Measurements from ENCODE around the gene ARL15.

ARL15 gene

GRCh38 chr5:54294097-54294667, 16.2 kb downstream of the ARL15 start:
- TF ChIP-seq, protein P1, sequence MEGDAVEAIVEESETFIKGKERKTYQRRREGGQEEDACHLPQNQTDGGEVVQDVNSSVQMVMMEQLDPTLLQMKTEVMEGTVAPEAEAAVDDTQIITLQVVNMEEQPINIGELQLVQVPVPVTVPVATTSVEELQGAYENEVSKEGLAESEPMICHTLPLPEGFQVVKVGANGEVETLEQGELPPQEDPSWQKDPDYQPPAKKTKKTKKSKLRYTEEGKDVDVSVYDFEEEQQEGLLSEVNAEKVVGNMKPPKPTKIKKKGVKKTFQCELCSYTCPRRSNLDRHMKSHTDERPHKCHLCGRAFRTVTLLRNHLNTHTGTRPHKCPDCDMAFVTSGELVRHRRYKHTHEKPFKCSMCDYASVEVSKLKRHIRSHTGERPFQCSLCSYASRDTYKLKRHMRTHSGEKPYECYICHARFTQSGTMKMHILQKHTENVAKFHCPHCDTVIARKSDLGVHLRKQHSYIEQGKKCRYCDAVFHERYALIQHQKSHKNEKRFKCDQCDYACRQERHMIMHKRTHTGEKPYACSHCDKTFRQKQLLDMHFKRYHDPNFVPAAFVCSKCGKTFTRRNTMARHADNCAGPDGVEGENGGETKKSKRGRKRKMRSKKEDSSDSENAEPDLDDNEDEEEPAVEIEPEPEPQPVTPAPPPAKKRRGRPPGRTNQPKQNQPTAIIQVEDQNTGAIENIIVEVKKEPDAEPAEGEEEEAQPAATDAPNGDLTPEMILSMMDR (IDR thresholded peaks at IDR 0.05; ENCODE audit: low read depth, low read length), result no peak
- Histone ChIP-seq H3K9me3 (no peaks in the 10 kb centered on the region), H3K4me3 (ENCODE audit: low read depth, low read length) (no peak overlapping the region), H3K4me1 (no peaks in the 10 kb centered on the region), H3K36me3 (no peaks in the 10 kb centered on the region), H3K27me3 (peaks cover 3% of the 10 kb centered on the region; the same call in 1 of the 2 replicates)
- no peak for DNase-seq

GRCh38 chr5:54292866-54293265, 17.5 kb downstream of the ARL15 start:
- peaks cover 3% of the 10 kb centered on the region; the same call in 1 of the 2 replicates for H3K27me3 ChIP-seq

GRCh38 chr5:54291498-54291897, 18.9 kb downstream of the ARL15 start:
- Histone ChIP-seq H3K27me3 (peaks cover 3% of the 10 kb centered on the region; the same call in 1 of the 2 replicates), H3K4me3 (ENCODE audit: low read depth, low read length) (no peak overlapping the region), H3K9me3 (no peaks in the 10 kb centered on the region), H3K36me3 (no peaks in the 10 kb centered on the region), H3K4me1 (no peaks in the 10 kb centered on the region)
- TF ChIP-seq, protein P1 (IDR thresholded peaks at IDR 0.05; ENCODE audit: low read depth, low read length), result no peak
- DNase-seq, result no peak

More at GRCh38 chr5:54292866-54293265, 17.5 kb downstream of the ARL15 start:
- Histone ChIP-seq H3K4me1 (no peaks in the 10 kb centered on the region), H3K36me3 (no peaks in the 10 kb centered on the region), H3K9me3 (no peaks in the 10 kb centered on the region), H3K4me3 (ENCODE audit: low read depth, low read length) (no peak overlapping the region)
- DNase-seq, result no peak
- TF ChIP-seq, protein P1 (IDR thresholded peaks at IDR 0.05; ENCODE audit: low read depth, low read length), result no peak

DNA sequence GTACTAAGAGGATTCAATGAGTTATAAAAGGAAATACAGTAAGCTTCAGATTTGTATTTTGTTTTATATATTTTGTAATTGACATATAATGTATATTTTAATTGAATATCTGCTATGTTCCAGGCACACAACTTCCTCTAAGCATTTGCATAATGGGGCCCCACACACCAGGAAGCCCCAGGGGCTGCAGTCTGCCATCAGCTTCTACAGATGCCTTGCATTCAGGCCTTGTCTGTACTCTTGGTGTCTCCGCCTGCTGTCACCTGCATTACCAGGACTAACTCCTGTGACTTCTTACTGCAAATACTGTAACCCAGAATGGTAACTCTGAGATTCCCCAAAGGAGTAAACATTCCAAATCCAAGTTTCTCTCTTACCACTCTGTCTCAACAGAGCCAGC, 20.6 kb downstream of the ARL15 start:
- Histone ChIP-seq H3K27me3 (peaks cover 3% of the 10 kb centered on the region; the same call in 1 of the 2 replicates), H3K9me3 (no peaks in the 10 kb centered on the region), H3K4me3 (ENCODE audit: low read depth, low read length) (no peak overlapping the region), H3K36me3 (no peaks in the 10 kb centered on the region), H3K4me1 (no peaks in the 10 kb centered on the region)
- no peak for DNase-seq
- TF ChIP-seq, protein P1 (IDR thresholded peaks at IDR 0.05; ENCODE audit: low read depth, low read length), result no peak

GRCh38 chr5:54288568-54289217, 21.7 kb downstream of the ARL15 start:
- Histone ChIP-seq H3K27me3 (0 out of 2 replicates have a peak, but pooled peaks cover 2% of the 10 kb centered on the region), H3K9me3 (no peaks in the 10 kb centered on the region; the same call in 1 of the 2 replicates), H3K4me3 (ENCODE audit: low read depth, low read length) (no peak overlapping the region), H3K36me3 (no peaks in the 10 kb centered on the region), H3K4me1 (no peaks in the 10 kb centered on the region)
- TF ChIP-seq, protein P1 (IDR thresholded peaks at IDR 0.05; ENCODE audit: low read depth, low read length), result no peak
- DNase-seq, result no peak

- no peak overlapping the region for H3K4me3 ChIP-seq (ENCODE audit: low read depth, low read length)
- TF ChIP-seq, protein P1 (IDR thresholded peaks at IDR 0.05; ENCODE audit: low read depth, low read length), result no peak
Measured at GRCh38 chr5:54285686-54286085, 24.7 kb downstream of the ARL15 start.

More at GRCh38 chr5:54285686-54286085, 24.7 kb downstream of the ARL15 start:
- Histone ChIP-seq H3K4me1 (no peaks in the 10 kb centered on the region), H3K36me3 (no peaks in the 10 kb centered on the region), H3K9me3 (no peaks in the 10 kb centered on the region; the same call in 1 of the 2 replicates), H3K27me3 (0 out of 2 replicates have a peak, but pooled peaks cover 2% of the 10 kb centered on the region)
- DNase-seq, result no peak

Measured in BE2C (cell line).